Measurements from ENCODE around the gene UBB. TPM values are rescaled to one million over a fixed set of nuclear protein-coding genes. Genes with fewer than 3 reads are reported as not detected.

The UBB gene
- polyA plus RNA-seq, 3 donors = 1,176 to 1,365 (median 1,282) TPM

DNA sequence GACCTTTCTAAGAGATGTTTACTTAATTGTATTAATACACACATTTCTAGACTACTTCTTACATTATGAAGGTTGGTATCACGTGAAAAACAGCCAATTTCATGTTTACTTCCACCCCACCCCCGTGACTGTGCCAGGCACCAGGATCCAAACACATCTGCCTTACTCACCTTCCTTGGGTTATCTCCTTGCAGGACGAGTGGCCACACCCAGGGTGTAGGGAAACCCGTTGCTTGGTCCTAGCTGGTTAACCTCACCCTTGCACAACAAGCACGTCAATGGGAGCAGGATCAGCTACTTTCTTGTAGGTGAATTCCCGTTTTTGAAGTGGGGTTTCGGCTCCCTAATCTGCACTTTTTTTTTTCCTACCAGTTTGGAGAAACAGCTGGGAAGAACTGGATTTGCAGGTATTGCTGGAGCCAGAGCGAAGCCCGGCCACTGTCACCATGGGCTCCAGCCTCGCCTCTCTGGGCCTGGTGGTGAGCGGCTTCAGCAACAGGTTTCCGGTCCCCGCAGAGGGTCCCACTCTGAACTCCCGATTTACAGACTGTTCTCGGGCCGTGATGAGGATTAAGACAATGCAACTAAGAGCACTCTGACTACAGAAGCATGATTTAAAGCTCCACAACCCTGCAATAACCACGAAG, 2.1 kb upstream of the UBB start:
- Histone ChIP-seq H3K27ac (ENCODE audit: low read depth in 1 of 2, low read length in 2 of 2) (no peak overlapping the region), H3K27me3 (ENCODE audit: control insufficient read depth in 2 of 2, insufficient read depth in 2 of 2, low read length in 2 of 2) (no peaks in the 10 kb centered on the region), H3K4me3 (replicated peaks in 1 of 3; ENCODE audit: low read depth in 2 of 3, low read length in 3 of 3) (no peak overlapping the region), H4K20me1 (ENCODE audit: insufficient read depth, low read length) (peaks cover 23% of the 10 kb centered on the region), H3K4me2 (replicated peaks; ENCODE audit: extremely low read depth, low read length, poor library complexity, severe bottlenecking) (no peak overlapping the region), H3K79me2 (ENCODE audit: insufficient read depth, low read length) (peaks cover 27% of the 10 kb centered on the region), H3K9ac (ENCODE audit: insufficient read depth, low read length, poor library complexity, severe bottlenecking) (no peak overlapping the region), H3K9me3 (replicated peaks in 1 of 2; ENCODE audit: control insufficient read depth in 1 of 2, insufficient read depth in 1 of 2, low read length in 2 of 2) (no peaks in the 10 kb centered on the region), H3K36me3 (replicated peaks in 1 of 2; ENCODE audit: control insufficient read depth in 1 of 2, insufficient read depth in 2 of 2, low read length in 2 of 2) (peaks cover 17 to 20% of the 10 kb centered on the region in 2 donors), H2AFZ (ENCODE audit: insufficient read depth, low read depth, low read length, poor library complexity, severe bottlenecking) (peak overlapping the region; percentile 29), H3K4me1 (ENCODE audit: control insufficient read depth in 1 of 2, insufficient read depth in 2 of 2, low read length in 2 of 2) (peaks cover 19 to 25% of the 10 kb centered on the region in 2 donors)
- Mint-ChIP-seq H3K9me3 (no peaks in the 10 kb centered on the region), H3K27ac (no peak overlapping the region), H3K27me3 (ENCODE audit: low read depth in 3 of 3) (no peaks in the 10 kb centered on the region), H3K36me3 (peaks cover 21 to 22% of the 10 kb centered on the region in 2 donors), H3K4me1 (peaks cover 27% of the 10 kb centered on the region), H3K4me3 (peak overlapping the region in 1 of 2 donors; percentile 3)
- TF ChIP-seq, protein P1, sequence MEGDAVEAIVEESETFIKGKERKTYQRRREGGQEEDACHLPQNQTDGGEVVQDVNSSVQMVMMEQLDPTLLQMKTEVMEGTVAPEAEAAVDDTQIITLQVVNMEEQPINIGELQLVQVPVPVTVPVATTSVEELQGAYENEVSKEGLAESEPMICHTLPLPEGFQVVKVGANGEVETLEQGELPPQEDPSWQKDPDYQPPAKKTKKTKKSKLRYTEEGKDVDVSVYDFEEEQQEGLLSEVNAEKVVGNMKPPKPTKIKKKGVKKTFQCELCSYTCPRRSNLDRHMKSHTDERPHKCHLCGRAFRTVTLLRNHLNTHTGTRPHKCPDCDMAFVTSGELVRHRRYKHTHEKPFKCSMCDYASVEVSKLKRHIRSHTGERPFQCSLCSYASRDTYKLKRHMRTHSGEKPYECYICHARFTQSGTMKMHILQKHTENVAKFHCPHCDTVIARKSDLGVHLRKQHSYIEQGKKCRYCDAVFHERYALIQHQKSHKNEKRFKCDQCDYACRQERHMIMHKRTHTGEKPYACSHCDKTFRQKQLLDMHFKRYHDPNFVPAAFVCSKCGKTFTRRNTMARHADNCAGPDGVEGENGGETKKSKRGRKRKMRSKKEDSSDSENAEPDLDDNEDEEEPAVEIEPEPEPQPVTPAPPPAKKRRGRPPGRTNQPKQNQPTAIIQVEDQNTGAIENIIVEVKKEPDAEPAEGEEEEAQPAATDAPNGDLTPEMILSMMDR (IDR thresholded peaks at IDR 0.05) = no peak
- 89% methylated on average over 15 of the region's 17 CpGs for WGBS (ENCODE audit: insufficient coverage)
- no peak for DNase-seq
- intact Hi-C loops (cut with micrococcal nuclease) = no loop called here

- H3K9me3 Mint-ChIP-seq = no peaks in the 10 kb centered on the region
- peaks cover 22% of the 10 kb centered on the region in 2 donors for H3K36me3 Mint-ChIP-seq
- Histone ChIP-seq H3K79me2 (ENCODE audit: insufficient read depth, low read length) (peaks cover 27% of the 10 kb centered on the region), H3K4me3 (replicated peaks in 1 of 3; ENCODE audit: low read depth in 2 of 3, low read length in 3 of 3) (no peak overlapping the region), H4K20me1 (ENCODE audit: insufficient read depth, low read length) (peaks cover 31% of the 10 kb centered on the region), H3K9me3 (replicated peaks in 1 of 2; ENCODE audit: control insufficient read depth in 1 of 2, insufficient read depth in 1 of 2, low read length in 2 of 2) (no peaks in the 10 kb centered on the region), H3K27me3 (ENCODE audit: control insufficient read depth in 2 of 2, insufficient read depth in 2 of 2, low read length in 2 of 2) (no peaks in the 10 kb centered on the region), H2AFZ (ENCODE audit: insufficient read depth, low read depth, low read length, poor library complexity, severe bottlenecking) (no peak overlapping the region), H3K36me3 (replicated peaks in 1 of 2; ENCODE audit: control insufficient read depth in 1 of 2, insufficient read depth in 2 of 2, low read length in 2 of 2) (peaks cover 17 to 20% of the 10 kb centered on the region in 2 donors), H3K9ac (ENCODE audit: insufficient read depth, low read length, poor library complexity, severe bottlenecking) (no peak overlapping the region), H3K27ac (ENCODE audit: low read depth in 1 of 2, low read length in 2 of 2) (no peak overlapping the region), H3K4me2 (replicated peaks; ENCODE audit: extremely low read depth, low read length, poor library complexity, severe bottlenecking) (no peak overlapping the region), H3K4me1 (ENCODE audit: control insufficient read depth in 1 of 2, insufficient read depth in 2 of 2, low read length in 2 of 2) (peaks cover 19 to 26% of the 10 kb centered on the region in 2 donors)
- H3K27ac Mint-ChIP-seq = no peak overlapping the region
- H3K4me3 Mint-ChIP-seq = no peak overlapping the region
- TF ChIP-seq, protein P1 (IDR thresholded peaks at IDR 0.05) = no peak
- 85% methylated on average over 4 of the region's 8 CpGs for WGBS (ENCODE audit: insufficient coverage)
- peaks cover 25% of the 10 kb centered on the region for H3K4me1 Mint-ChIP-seq
- no peak for DNase-seq
- no peaks in the 10 kb centered on the region for H3K27me3 Mint-ChIP-seq (ENCODE audit: low read depth in 3 of 3)
- intact Hi-C loops (cut with micrococcal nuclease) = loop anchor here (2.0 to 10.0 kb wide), 5 partner anchors 35 to 165 kb away; partner anchors contain the start of genes NCOR1 (in 1 of the 2), PIGL (in 1 of the 2) and TRPV2 (in 1 of the 2)
Observed at GRCh38 chr17:16379654-16380053, 1.2 kb upstream of the UBB start.
